Body of pancreas (tissue), 4 donors: Measurements from ENCODE around the gene SBNO2.

Experiments
- CTCF ChIP-seq, 7 experiments: fragments of 450-650 bp in 4 of 7; fragments of 200-600 bp in 3 of 7; sonication (generic) in 3 of 7; IDR thresholded peaks; one replicate each; pipeline ENCODE4 v1.5.1; 2016 to 2019; ENCODE audit warnings: antibody characterized with exemption in 7 of 7
- POLR2A ChIP-seq, 3 donors: fragments of 450-650 bp; IDR thresholded peaks; one replicate each; pipeline ENCODE4 v1.6.1; 2016; ENCODE audit warnings: antibody characterized with exemption in 3 of 3, mild to moderate bottlenecking in 2 of 3

GRCh38 chr19:1118999-1119398 lies 55.1 kb downstream of the SBNO2 start:
- no peak for TF ChIP-seq CTCF (IDR thresholded peaks at IDR 0.05)
- no peak for TF ChIP-seq POLR2A (IDR thresholded peaks at IDR 0.05)
